ENCODE measurements around the gene SCN1A. TPM values are rescaled to one million over a fixed set of nuclear protein-coding genes. Genes with fewer than 3 reads are reported as not detected.
A peak's percentile ranks its signal among the peaks of the same experiment; 100 is the strongest.

The SCN1A gene
- total and polyA plus RNA-seq, 2 of the 13 experiments (the other 11 are each of a cell fraction or from before 2014, with no cell fraction given), result 19.9 to 39.4 TPM

DNA sequence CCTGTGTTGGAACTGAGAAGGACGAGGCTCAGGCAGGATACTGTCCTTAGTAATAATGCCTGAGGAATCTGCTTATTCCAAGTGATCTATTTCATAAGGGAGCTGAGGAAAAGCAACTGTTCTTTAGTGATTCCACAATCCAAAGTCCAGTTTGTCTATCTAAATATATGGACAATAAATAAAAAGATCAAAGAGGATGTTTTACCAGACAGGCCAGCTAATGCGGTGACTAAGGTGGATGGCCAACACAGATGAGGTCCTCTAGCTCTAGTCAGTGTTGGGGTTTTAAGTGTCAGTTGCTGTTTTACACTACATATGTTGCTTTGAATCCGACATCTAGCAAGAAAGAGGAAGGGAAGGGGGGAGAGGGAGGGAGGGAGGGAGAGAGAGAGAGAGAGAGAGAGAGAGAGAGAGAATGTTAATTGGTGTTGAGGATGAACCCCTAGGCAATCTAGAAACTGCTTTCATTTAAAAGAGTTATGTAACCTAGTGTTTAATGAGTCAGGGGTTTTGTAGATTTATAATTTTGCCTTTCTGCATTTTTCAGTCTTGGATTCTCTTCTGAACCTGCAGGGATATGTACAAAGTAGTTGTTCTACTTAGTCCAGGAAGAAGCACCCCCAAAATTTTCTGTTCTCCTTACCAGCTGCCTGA, 27.0 kb upstream of the SCN1A start (continued):
- TF ChIP-seq SOX13 (IDR thresholded peaks at IDR 0.05) (no peak), SOX13 (CRISPR knock-in tag; conservative IDR thresholded peaks at IDR 0.05 in 1 of 2, IDR thresholded peaks at IDR 0.05 in 1 of 2) (peak in 1 of 2 experiments; percentile 63; a peak in 1 of 4 replicates), ZNF121 (CRISPR knock-in tag; IDR thresholded peaks at IDR 0.05) (no peak), RARA (CRISPR knock-in tag; IDR thresholded peaks at IDR 0.05) (0 out of 2 replicates have a peak, but pooled peaks have one; percentile 40), HOXA5 (CRISPR knock-in tag; IDR thresholded peaks at IDR 0.05) (0 out of 2 replicates have a peak, but pooled peaks have one; percentile 38), CEBPB (IDR thresholded peaks at IDR 0.05; ENCODE audit: borderline replicate concordance, low read depth, low read length) (peak; percentile 49; the same call in 1 of the 2 replicates), CSRNP2 (CRISPR knock-in tag; conservative IDR thresholded peaks at IDR 0.05; ENCODE audit: low read depth) (no peak), ZNF564 (CRISPR knock-in tag; IDR thresholded peaks at IDR 0.05) (no peak), TCF7 (IDR thresholded peaks at IDR 0.05; ENCODE audit: low read depth) (peak; percentile 87), THYN1 (CRISPR knock-in tag; IDR thresholded peaks at IDR 0.05; ENCODE audit: borderline replicate concordance, low read depth) (no peak), KDM6A (CRISPR knock-in tag; IDR thresholded peaks at IDR 0.05; ENCODE audit: low read depth) (peak; percentile 70), ZBTB34 (CRISPR knock-in tag; IDR thresholded peaks at IDR 0.05) (no peak), MYC (CRISPR knock-in tag; IDR thresholded peaks at IDR 0.05; ENCODE audit: borderline replicate concordance) (no peak), ATF7-NPFF (CRISPR knock-in tag; IDR thresholded peaks at IDR 0.05; ENCODE audit: low read depth) (no peak), ZNF768 (CRISPR knock-in tag; IDR thresholded peaks at IDR 0.05) (no peak), SOX5 (CRISPR knock-in tag; IDR thresholded peaks at IDR 0.05; ENCODE audit: borderline replicate concordance) (peak; percentile 36; the same call in 1 of the 2 replicates), NCOA2 (CRISPR knock-in tag; IDR thresholded peaks at IDR 0.05) (peak; percentile 77), NR1H2 (CRISPR knock-in tag; IDR thresholded peaks at IDR 0.05; ENCODE audit: borderline replicate concordance, low read depth) (no peak), FOXK1 (CRISPR knock-in tag; IDR thresholded peaks at IDR 0.05; ENCODE audit: borderline replicate concordance, low read depth) (0 out of 2 replicates have a peak, but pooled peaks have one; percentile 17), EP300 (IDR thresholded peaks at IDR 0.05; ENCODE audit: low read depth in 2 of 2, low read length in 2 of 2) (peak; percentile 65 to 87; a peak in 2 of 4 replicates), EP300 (CRISPR knock-in tag; IDR thresholded peaks at IDR 0.05; ENCODE audit: borderline replicate concordance) (peak; percentile 74), ZBTB25 (CRISPR knock-in tag; IDR thresholded peaks at IDR 0.05) (peak; percentile 17; the same call in 1 of the 2 replicates), KLF16 (CRISPR knock-in tag; IDR thresholded peaks at IDR 0.05) (0 out of 4 replicates have a peak, but pooled peaks of 1 of the 2 experiments have one; percentile 49)
- TF ChIP-seq, protein P1, sequence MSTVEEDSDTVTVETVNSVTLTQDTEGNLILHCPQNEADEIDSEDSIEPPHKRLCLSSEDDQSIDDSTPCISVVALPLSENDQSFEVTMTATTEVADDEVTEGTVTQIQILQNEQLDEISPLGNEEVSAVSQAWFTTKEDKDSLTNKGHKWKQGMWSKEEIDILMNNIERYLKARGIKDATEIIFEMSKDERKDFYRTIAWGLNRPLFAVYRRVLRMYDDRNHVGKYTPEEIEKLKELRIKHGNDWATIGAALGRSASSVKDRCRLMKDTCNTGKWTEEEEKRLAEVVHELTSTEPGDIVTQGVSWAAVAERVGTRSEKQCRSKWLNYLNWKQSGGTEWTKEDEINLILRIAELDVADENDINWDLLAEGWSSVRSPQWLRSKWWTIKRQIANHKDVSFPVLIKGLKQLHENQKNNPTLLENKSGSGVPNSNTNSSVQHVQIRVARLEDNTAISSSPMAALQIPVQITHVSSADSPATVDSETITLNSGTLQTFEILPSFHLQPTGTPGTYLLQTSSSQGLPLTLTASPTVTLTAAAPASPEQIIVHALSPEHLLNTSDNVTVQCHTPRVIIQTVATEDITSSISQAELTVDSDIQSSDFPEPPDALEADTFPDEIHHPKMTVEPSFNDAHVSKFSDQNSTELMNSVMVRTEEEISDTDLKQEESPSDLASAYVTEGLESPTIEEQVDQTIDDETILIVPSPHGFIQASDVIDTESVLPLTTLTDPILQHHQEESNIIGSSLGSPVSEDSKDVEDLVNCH (CRISPR knock-in tag; IDR thresholded peaks at IDR 0.05), result no peak
